Right lobe of liver (tissue), 6 donors: ENCODE results near the gene SLC29A1. TPM values are rescaled to one million over a fixed set of nuclear protein-coding genes. Genes with fewer than 3 reads are reported as not detected.

ENCODE experiments used
- ATAC-seq, 4 donors: fragments of 200-7000 bp; cut with Tn5 transposase; one replicate each; pipeline ENCODE4 v1.9.1; 2020; ENCODE audit warnings: mild to moderate bottlenecking in 4 of 4, moderate library complexity in 4 of 4
- DNase-seq, 3 donors: peaks; one replicate each; pipeline ENCODE4 v3.0.0-alpha.2; 2020
- H3K27ac ChIP-seq, 3 donors: fragments of 200-600 bp; one replicate each; pipeline ENCODE4 v1.8.0; 2022
- H3K27me3 ChIP-seq, 2 donors: fragments of 200-600 bp; one replicate each; pipeline ENCODE4 v1.8.0; 2022
- H3K36me3 ChIP-seq, 4 donors: fragments of 200-600 bp; sonication (generic) in 1 of 4; one replicate each; pipeline versions ENCODE4 v1.5.1 to v1.8.0; 2017 to 2022; ENCODE audit warnings: control low read depth in 1 of 4
- H3K4me1 ChIP-seq, 4 donors: fragments of 200-600 bp; sonication (generic) in 1 of 4; one replicate each; pipeline versions ENCODE4 v1.5.1 to v1.8.0; 2017 to 2022; ENCODE audit warnings: control low read depth in 1 of 4
- H3K4me3 ChIP-seq, 3 donors: fragments of 200-600 bp; one replicate each; pipeline ENCODE4 v1.8.0; 2022
- H3K9me3 ChIP-seq, 4 donors: fragments of 200-600 bp; sonication (generic) in 1 of 4; one replicate each; pipeline versions ENCODE4 v1.5.1 to v1.8.0; 2017 to 2022; ENCODE audit warnings: control low read depth in 1 of 4
- POLR2A ChIP-seq: fragments of 450-650 bp; IDR thresholded peaks from one replicate; pipeline ENCODE4 v1.6.1; 2017; ENCODE audit warnings: antibody characterized with exemption, mild to moderate bottlenecking
- WGBS: methylation state at CpG from one replicate; pipeline ENCODE4 v1.1.6; 2018; ENCODE audit warnings: low coverage, low lambda C conversion rate; ENCODE audit not compliant: insufficient coverage; ENCODE audit errors: missing lambda C conversion rate; 5-methylcytosine and 5-hydroxymethylcytosine counted together
- intact Hi-C, 2 donors: fragments of 100-400 bp; cut with DNase I; formaldehyde crosslinking; loops; one replicate each; pipeline versions ENCODE4 v1.11.2 to v1.14.1; 2022
- total RNA-seq, 6 experiments: library from RNA; depleted of rRNA in 2 of 6; stranded (reverse); fragments of >200 nt in 2 of 6; fragmentation: NEBNext Ultra II Directional in 3 of 6; extraction: Animal tissue kit (Norgen Biotek cat#: 25700) in 3 of 6; gene quantifications; one replicate each; pipeline versions ENCODE4 v1.1.0 to v1.2.4, GENCODE V29; 2016 to 2023
- TF ChIP-seq, protein P1 (sequence below), 4 donors: fragments of 200-600 bp in 3 of 4; fragments of 450-650 bp in 1 of 4; IDR thresholded peaks; one replicate each; pipeline versions ENCODE4 v1.5.1 to v1.8.0; 2016 to 2022; ENCODE audit warnings: antibody characterized with exemption in 4 of 4, mild to moderate bottlenecking in 2 of 4
- donor health status: DM: no; HTN: yes; CAD: no.
- donor health status: DM: no; HTN: no; CAD: no.
- donor health status: DM: no; HTN: no; CAD: no.
- donor health status: DM: no; HTN: yes; CAD: no.
- donor health status: DM: no; HTN: yes; CAD: no.

Gene SLC29A1
- total RNA-seq, 6 experiments from 2014 or later, result 27.4 to 51.3 (median 31.4) TPM

- H3K36me3 ChIP-seq, result no peaks in the 10 kb centered on the region
- peak overlapping the region; percentile 75 to 84 (median 78) for H3K27ac ChIP-seq
- peaks cover 6 to 85% (median 44%) of the 10 kb centered on the region in 4 donors for H3K4me1 ChIP-seq
- 0% methylated on average over 4 of the region's 4 CpGs for WGBS
- ATAC-seq, result peak; percentile 51 to 70 (median 61)
- DNase-seq, result peak; percentile 96 to 98 (median 97)
- no peaks in the 10 kb centered on the region for H3K9me3 ChIP-seq
- H3K4me3 ChIP-seq, result no peak overlapping the region
- intact Hi-C loops, result no loop called here
- TF ChIP-seq, protein P1, sequence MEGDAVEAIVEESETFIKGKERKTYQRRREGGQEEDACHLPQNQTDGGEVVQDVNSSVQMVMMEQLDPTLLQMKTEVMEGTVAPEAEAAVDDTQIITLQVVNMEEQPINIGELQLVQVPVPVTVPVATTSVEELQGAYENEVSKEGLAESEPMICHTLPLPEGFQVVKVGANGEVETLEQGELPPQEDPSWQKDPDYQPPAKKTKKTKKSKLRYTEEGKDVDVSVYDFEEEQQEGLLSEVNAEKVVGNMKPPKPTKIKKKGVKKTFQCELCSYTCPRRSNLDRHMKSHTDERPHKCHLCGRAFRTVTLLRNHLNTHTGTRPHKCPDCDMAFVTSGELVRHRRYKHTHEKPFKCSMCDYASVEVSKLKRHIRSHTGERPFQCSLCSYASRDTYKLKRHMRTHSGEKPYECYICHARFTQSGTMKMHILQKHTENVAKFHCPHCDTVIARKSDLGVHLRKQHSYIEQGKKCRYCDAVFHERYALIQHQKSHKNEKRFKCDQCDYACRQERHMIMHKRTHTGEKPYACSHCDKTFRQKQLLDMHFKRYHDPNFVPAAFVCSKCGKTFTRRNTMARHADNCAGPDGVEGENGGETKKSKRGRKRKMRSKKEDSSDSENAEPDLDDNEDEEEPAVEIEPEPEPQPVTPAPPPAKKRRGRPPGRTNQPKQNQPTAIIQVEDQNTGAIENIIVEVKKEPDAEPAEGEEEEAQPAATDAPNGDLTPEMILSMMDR (IDR thresholded peaks at IDR 0.05), result peak; percentile 76 to 90 (median 86)
- no peak for TF ChIP-seq POLR2A
- H3K27me3 ChIP-seq, result no peaks in the 10 kb centered on the region
Measured at GRCh38 chr6:44221291-44221960, 2.0 kb upstream of the SLC29A1 start.

GRCh38 chr6:44221961-44222335 lies 1.4 kb upstream of the SLC29A1 start:
- Histone ChIP-seq H3K27ac (peak overlapping the region; percentile 75 to 84 (median 78)), H3K4me1 (peaks cover 6 to 85% (median 44%) of the 10 kb centered on the region in 4 donors), H3K9me3 (no peaks in the 10 kb centered on the region), H3K4me3 (no peak overlapping the region), H3K36me3 (no peaks in the 10 kb centered on the region), H3K27me3 (no peaks in the 10 kb centered on the region)
- intact Hi-C loops, result no loop called here
- WGBS, result 20% methylated on average over 2 of the region's 2 CpGs
- ATAC-seq (no peak), DNase-seq (no peak)
- TF ChIP-seq, protein P1 (IDR thresholded peaks at IDR 0.05), result no peak
- no peak for TF ChIP-seq POLR2A

DNA sequence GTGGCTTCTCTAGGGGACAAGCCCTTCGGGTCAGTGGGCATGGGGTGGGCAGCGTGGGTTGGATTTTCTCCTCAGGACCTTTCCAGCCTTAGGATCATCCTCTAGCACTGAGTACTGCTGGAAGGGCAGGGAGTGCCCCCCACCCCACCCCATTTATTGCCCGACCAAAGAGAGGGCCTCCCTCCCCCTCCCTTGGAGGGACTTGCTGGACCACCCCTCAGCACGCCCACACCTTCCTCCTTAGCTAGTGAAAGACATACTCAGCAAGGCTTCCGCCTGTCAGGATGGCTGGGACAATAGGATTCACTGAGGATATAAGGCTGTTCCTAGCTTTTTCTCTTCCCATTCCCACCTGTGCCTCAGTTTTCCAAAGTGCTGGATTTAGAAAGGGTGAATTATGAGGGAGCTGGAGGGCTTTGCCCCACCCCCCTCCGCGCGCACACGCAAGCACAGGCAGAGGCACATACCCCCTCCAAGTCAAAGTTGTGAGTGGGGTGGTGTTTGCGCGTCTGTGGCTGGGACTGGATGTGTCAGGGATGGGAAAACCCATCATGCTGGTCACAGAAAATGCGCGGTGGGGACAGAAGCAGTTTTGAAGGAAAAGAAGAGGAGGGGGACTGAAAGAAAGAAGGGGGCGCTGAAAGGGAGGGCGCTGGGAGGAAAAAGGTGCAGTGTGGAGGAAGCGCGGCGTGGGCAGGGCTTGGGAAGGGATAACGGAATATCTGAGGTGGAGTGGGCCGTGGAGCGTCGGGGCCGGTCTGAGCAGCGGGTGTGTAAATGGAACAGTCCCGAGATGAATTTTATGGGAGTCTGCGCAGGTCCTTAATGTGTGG lies 693 bp upstream of the SLC29A1 start:
- H3K4me3 ChIP-seq, result peak overlapping the region; percentile 70 to 80 (median 70)
- 30% methylated on average over 20 of the region's 26 CpGs for WGBS
- peaks cover 6 to 85% (median 39%) of the 10 kb centered on the region in 4 donors for H3K4me1 ChIP-seq
- DNase-seq (no peak), ATAC-seq (no peak)
- no peaks in the 10 kb centered on the region for H3K27me3 ChIP-seq
- H3K27ac ChIP-seq, result peak overlapping the region; percentile 75 to 80 (median 78)
- TF ChIP-seq, protein P1 (IDR thresholded peaks at IDR 0.05), result no peak
- no peak for TF ChIP-seq POLR2A
- no peaks in the 10 kb centered on the region for H3K36me3 ChIP-seq
- H3K9me3 ChIP-seq, result no peaks in the 10 kb centered on the region
- intact Hi-C loops, result no loop called here

GRCh38 chr6:44224029-44224964 lies 902 bp downstream of the SLC29A1 start:
- H3K27ac ChIP-seq, result peak overlapping the region in 2 of 3 donors; percentile 67 to 78
- no peaks in the 10 kb centered on the region for H3K36me3 ChIP-seq
- 5% methylated on average over 10 of the region's 18 CpGs for WGBS
- peaks cover 0 to 87% (median 35%) of the 10 kb centered on the region in 4 donors for H3K4me1 ChIP-seq
- no peaks in the 10 kb centered on the region for H3K9me3 ChIP-seq
- H3K27me3 ChIP-seq, result no peaks in the 10 kb centered on the region
- DNase-seq (no peak), ATAC-seq (no peak)
- H3K4me3 ChIP-seq, result peak overlapping the region; percentile 70 to 80 (median 70)
- intact Hi-C loops, result no loop called here
- no peak for TF ChIP-seq POLR2A
- TF ChIP-seq, protein P1 (IDR thresholded peaks at IDR 0.05), result peak in 1 of 4 donors; percentile 4
